ENCODE results near the gene METTL15.
"Not testable (repeated sequence)": the region's sequence is repeated elsewhere in the genome, so short reads cannot be mapped to it uniquely, and the experiment has no call there.

Gene METTL15

GRCh38 chr11:28227460-28227859, 119.3 kb downstream of the METTL15 start:
- DNase-seq, result no peak

GRCh38 chr11:28228196-28228895, 120.2 kb downstream of the METTL15 start:
- DNase-seq, result no peak

GRCh38 chr11:28231475-28231874, 123.3 kb downstream of the METTL15 start:
- DNase-seq, result no peak

DNA sequence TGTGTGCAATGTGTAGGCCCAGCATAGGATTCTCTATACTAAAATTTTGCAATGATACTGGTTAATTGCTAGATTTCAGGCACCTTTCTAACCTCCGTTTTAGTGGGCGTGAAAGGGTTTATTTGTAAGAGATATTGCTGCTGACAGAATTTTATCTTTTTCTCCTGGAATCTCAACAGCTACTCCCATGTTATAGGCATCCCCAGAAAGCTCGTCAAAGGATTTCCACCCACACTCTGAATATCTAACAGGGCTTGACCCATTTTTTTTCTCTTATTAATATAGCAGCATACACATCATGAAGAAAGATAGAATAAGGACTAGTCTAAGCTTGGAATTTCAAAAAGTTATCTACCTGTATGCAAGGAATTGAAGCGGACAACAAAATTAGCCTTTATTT, 124.5 kb downstream of the METTL15 start:
- no peak for DNase-seq

DNA sequence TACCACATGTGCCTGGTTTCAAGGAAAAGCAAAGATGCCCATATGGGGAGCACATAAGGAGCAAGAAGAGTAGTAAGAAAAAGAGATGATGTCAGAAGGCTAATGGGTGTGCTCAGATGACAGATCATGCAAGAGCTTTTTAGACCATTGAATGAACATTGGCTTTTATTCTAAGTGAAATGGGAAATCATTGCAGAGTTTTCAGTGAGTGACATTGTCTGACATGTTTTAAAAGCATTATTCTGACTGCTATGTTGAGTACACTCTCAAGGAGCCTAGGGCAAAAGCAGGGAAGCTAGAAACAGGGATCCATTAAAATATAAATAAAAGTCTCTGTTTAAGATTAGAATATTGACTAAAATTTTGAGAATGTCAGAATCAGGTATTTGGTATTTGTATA, 133.6 kb downstream of the METTL15 start:
- no peak for DNase-seq

DNA sequence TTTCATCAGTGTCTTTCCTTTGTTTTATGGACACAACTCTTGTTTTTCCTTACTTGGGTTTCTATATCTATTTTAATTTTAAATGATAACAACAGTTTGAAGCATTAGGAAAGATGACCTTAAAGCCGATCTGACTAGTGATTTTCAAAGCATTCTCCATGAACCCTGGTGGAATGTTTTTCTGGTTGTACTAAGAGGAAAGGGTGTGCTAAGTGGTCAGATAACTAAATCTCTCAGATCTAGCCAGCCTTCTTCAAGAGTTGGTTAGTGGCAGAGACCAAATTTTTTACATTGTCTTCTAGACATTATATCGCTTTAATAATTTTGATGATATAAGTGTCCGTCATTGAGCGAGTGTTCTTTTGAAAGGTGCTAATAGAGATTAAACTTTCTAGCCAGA, 134.4 kb downstream of the METTL15 start:
- no peak for DNase-seq

DNA sequence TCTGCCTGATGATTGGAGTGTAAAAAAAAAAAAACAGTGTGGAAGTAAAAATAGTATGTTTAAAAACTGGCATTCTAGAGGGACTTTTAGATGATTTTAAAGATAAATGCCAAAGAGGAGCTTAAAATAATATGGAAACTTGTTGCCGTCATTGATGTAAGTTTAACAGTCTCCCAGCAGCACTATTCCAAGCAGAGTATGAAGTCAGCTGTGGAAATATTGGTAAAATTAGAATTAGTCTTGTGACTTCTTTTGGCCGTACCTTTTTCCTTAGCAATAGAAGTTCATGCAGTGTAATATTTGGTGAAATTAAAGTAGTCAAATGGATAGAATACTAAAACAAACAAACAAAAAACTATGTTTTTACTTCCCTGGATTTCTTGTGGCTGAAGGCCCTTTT, 134.9 kb downstream of the METTL15 start:
- no peak for DNase-seq

DNA sequence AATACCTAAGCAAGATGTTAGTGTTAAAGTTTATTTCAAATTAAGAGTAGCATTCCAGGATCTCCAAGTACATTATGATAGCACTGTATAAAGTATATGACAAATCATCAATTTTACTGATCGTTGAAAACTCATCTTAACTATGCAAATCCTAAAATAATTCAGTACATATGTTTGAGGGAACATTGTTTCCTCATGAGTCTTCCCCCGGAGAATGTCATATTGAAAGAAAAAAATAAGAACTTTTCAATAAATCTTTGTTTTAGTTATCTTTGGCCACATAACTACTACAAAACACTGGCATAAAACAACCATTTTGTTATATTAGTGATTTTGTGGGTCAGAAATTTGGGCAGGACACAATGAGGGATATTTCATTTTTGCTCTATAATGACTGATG, 135.4 kb downstream of the METTL15 start:
- no peak for DNase-seq

GRCh38 chr11:28245131-28245530, 136.9 kb downstream of the METTL15 start:
- DNase-seq, result no peak

- no peak for DNase-seq
Measured at GRCh38 chr11:28250192-28250591, 142.0 kb downstream of the METTL15 start.

DNA sequence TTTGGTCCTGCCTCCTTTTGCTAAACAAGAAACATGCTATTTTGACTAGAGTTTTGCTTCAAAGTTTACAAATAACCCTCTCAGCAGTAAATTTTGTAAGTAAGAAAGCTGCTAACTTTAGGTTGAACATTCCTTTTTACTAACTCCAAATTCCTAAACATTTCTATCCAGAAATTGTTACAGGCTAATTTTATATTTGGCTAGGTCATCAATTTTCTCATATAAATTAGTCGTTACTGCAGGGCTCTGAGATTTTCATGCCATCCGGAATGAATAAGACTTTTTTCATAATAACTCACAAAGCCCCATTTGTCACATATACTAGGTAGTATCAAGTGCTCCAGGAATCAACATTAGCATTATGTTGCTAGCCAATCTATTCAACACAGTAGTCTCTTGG, 143.1 kb downstream of the METTL15 start:
- no peak for DNase-seq

DNA sequence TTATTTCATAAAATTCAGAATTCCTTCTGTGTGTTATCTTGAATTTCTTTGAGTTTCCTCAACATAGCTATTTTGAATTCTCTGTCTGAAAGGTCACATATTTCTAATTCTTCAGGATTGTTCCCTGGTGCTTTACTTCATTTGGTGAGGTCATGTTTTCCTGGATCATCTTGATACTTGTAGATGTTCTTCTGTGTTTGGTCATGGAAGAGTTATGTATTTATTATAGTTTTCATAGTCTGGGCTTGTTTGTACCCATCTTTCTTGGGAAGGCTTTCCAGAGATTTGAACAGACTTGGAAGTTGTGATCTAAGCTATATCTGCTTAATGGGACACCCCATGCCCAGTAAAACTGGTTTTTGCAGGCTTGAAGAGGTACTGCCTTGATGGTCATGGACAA, 149.6 kb downstream of the METTL15 start:
- DNase-seq, result no peak

GRCh38 chr11:28259177-28259843, 151.1 kb downstream of the METTL15 start:
- DNase-seq, result no peak

DNA sequence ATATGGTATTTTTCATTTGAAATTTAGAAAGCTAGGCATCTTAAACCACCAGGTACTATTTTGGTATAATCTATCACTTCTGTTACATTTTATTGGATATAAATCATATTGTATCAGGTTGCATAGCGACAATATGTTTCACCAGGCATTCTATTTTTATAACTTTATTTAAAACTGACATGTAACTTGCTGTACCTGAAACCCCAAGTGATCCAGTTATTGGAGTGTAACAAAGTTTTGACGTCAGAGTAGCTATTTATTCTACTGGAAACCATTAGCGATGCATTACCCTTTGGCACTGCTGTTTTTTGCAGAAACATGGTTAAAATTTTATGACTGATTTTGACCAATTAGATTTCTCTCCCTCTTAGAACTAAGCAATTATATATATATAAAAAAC, 160.7 kb downstream of the METTL15 start:
- no peak for DNase-seq

DNA sequence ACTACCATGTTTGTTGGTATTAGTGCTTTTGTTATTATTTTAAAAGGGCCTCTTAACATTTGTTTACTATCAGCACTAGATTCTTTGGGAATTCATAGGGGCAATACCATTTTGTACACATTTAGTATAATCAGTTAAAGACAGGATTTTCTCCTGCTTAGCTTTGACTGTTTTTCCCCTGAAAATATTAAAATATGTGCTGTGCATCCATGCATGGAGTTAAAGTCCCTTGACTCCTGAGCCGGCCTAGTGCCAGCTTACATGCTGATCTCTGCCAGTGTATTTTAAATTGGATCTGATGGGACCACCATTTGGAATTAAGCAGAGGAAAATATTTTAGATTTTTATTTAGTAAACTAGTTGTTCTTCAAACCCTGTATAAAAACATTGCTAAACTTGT, 161.4 kb downstream of the METTL15 start:
- no peak for DNase-seq

GRCh38 chr11:28272247-28272646, 164.1 kb downstream of the METTL15 start:
- not testable (repeated sequence) for DNase-seq

DNA sequence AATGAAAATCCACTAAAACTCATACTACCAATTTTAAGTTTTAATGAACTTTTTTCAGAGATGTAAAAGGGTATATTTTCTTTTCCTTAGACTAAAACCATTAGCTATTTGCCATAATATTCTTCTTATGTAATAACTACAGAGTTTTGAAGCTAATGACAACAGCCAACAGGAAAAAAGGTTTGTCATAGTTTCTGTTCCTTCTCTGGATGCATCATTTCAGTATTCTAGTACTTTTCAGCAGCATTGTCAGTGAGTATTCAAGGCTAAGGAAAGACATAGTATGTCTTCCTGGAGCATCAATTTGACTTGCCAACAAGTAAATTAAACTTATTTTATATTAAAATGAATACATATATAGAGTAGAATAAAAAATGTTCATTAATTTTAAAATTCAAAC, 166.0 kb downstream of the METTL15 start:
- no peak for DNase-seq

DNA sequence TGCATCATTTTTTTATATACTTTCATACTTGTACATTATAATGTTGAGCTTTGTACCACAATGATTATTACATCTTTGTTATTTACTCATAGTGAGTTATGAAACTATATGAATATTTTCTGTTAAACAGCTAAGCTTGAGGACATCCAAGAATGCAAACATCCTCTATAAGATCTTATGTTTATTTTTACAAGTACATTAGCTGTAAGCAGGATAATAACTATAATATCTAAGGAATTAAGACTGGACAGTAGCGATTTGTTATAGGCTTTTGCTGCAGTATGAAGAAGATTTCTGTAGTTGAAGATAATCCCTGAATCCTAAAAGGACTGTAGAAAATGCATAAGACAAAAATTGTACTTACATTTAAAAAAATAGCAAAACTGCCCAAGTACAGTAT, 176.0 kb downstream of the METTL15 start:
- DNase-seq, result no peak

DNA sequence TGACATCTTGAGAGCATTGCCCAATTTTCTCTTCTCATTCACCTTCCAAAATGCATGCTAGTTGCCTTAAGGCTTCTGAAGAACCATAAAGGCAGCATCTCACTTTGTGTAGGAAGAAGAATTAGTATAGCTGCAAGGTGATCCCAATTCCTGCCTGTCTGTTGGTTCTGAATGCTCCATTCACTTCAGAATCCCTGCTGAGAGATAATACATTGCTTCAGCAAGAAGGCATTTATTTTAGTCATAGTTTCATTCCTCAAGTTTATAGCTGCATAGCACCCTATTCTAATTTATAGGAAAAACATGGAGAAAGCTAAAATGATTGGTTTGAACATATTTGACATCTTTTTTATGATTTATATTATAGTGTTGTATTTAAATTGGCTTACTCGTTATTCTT, 181.3 kb downstream of the METTL15 start:
- DNase-seq, result no peak

DNA sequence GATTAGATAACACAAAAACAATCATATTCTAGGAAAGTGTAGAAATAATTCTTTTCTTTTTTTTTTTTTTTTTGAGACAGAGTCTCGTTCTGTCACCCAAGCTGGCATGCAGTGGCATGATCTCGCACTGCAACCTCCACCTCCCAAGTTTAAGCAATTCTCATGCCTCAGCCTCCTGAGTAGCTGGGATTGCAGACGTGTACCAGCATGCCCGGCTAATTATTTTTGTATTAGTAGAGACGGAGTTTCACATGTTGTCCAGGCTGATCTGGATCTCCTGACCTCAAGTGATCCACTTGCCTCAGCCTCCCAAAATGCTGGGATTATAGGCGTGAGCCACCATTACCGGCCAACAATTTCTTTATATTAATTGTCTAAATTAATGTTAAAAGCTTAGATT, 182.8 kb downstream of the METTL15 start:
- not testable (repeated sequence) for DNase-seq

DNA sequence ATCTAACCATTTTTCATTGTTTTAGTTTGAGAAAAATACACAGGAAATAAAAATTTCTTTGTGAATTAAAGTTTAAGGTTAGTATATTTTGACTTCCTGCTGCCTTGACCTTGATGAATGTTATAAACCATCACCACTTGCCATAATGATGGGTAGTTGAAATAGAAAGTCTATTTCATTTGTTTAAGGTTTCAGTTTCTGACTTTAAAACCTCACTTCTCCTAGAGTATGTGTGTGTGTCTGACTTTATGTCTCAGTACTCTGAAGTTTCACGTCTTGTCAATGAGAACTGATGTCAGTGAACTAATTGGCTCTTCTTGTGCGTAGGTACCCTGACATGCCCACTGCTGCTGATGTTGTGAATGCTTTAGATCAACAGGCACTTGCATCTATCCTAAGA, 188.2 kb downstream of the METTL15 start:
- no peak for DNase-seq

DNA sequence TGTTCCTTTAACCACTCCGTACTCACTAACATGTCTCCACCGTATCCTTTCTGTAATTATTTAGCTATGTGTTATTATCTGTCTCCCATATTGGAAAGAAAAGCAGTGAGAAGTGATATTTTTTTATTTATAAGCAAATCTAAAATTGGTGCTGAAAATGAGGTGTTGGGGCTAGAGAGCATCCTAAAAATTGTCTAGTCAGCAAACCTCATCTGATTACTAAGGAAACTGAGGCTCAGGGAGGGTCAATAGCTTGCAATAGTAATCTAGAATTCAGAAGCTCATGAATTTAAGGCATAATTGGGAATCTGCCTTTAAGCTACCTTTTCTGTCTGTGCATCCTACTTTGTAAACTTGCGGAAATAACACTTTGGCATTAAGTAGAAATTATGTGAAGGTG, 190.0 kb downstream of the METTL15 start:
- DNase-seq, result no peak

- DNase-seq, result no peak
Measured at GRCh38 chr11:28303477-28304191, 195.4 kb downstream of the METTL15 start.

GRCh38 chr11:28315440-28315839, 207.3 kb downstream of the METTL15 start:
- DNase-seq, result no peak
